Neural cell (in vitro differentiated cells): ENCODE results near the gene TSPO. TPM values are rescaled to one million over a fixed set of nuclear protein-coding genes. Genes with fewer than 3 reads are reported as not detected.

Source experiments
- H2AFZ ChIP-seq: fragments of 200-600, 300-800 bp; sonication (generic), shearing (Covaris generic); 2 replicates; pipeline ENCODE4 v1.6.0; 2014; ENCODE audit warnings: low read depth, mild to moderate bottlenecking, antibody characterized with exemption, low read length, moderate library complexity
- H3F3A ChIP-seq: fragments of 200-600 bp; shearing (Covaris generic); 2 replicates; pipeline ENCODE4 v1.6.1; 2016; ENCODE audit warnings: mild to moderate bottlenecking, moderate library complexity, mixed read lengths, antibody characterized with exemption, low read length; ENCODE audit not compliant: insufficient read depth, poor library complexity, severe bottlenecking
- H3K27ac ChIP-seq: fragments of 200-600, 300-800 bp; sonication (generic), shearing (Covaris generic); 2 replicates; pipeline ENCODE4 v1.5.1; 2014; ENCODE audit warnings: mild to moderate bottlenecking, low read length, moderate library complexity
- H3K27me3 ChIP-seq: fragments of 300-800, 200-600 bp; sonication (generic), shearing (Covaris generic); 2 replicates; pipeline ENCODE4 v1.6.0; 2014; ENCODE audit warnings: mild to moderate bottlenecking, low read depth, low read length, moderate library complexity; ENCODE audit not compliant: insufficient read depth
- H3K36me3 ChIP-seq: fragments of 300-800, 200-600 bp; sonication (generic), shearing (Covaris generic); 2 replicates; pipeline ENCODE4 v1.5.1; 2014; ENCODE audit warnings: mild to moderate bottlenecking, antibody characterized with exemption, low read length, moderate library complexity; ENCODE audit not compliant: insufficient read depth
- H3K4me2 ChIP-seq: fragments of 300-800, 200-600 bp; sonication (generic), shearing (Covaris generic); 2 replicates; pipeline ENCODE4 v1.6.0; 2014; ENCODE audit warnings: mild to moderate bottlenecking, low read length
- H3K4me3 ChIP-seq: fragments of 300-800, 200-600 bp; sonication (generic), shearing (Covaris generic); 2 replicates; pipeline ENCODE4 v1.5.1; 2014; ENCODE audit warnings: mild to moderate bottlenecking, low read length, moderate library complexity
- H3K79me2 ChIP-seq: fragments of 200-600 bp; shearing (Covaris generic); replicated peaks from 2 replicates; pipeline ENCODE4 v1.6.0; 2014; ENCODE audit warnings: mild to moderate bottlenecking, low read length, moderate library complexity; ENCODE audit not compliant: insufficient read depth
- H3K9ac ChIP-seq: fragments of 300-800, 200-600 bp; sonication (generic), shearing (Covaris generic); 2 replicates; pipeline ENCODE4 v1.6.1; 2016; ENCODE audit warnings: mild to moderate bottlenecking, low read length, mixed read lengths
- H3K9me2 ChIP-seq: fragments of 200-600 bp; shearing (Covaris generic); 2 replicates; pipeline ENCODE4 v1.6.1; 2016; ENCODE audit warnings: mild to moderate bottlenecking, low read length, mixed read lengths; ENCODE audit not compliant: insufficient read depth
- H3K9me3 ChIP-seq: fragments of 200-600, 300-800 bp; sonication (generic), shearing (Covaris generic); 2 replicates; pipeline ENCODE4 v1.6.1; 2016; ENCODE audit warnings: mild to moderate bottlenecking, mixed run types, low read length, moderate library complexity, mixed read lengths
- H4K20me1 ChIP-seq: fragments of 200-600 bp; shearing (Covaris generic); 2 replicates; pipeline ENCODE4 v1.6.1; 2016; ENCODE audit warnings: mild to moderate bottlenecking, mixed run types; ENCODE audit not compliant: insufficient read depth
- EP300 ChIP-seq: fragments of 450-650 bp; conservative IDR thresholded peaks from 2 replicates; pipeline ENCODE4 v1.6.1; 2014; ENCODE audit warnings: antibody characterized with exemption, mild to moderate bottlenecking, moderate library complexity; ENCODE audit not compliant: poor library complexity, severe bottlenecking
- EZH2 ChIP-seq: fragments of 200-600, 300-800 bp; shearing (Covaris generic), sonication (generic); IDR thresholded peaks from 2 replicates; pipeline ENCODE4 v1.6.1; 2014; ENCODE audit warnings: antibody characterized with exemption, low read length, borderline replicate concordance, mild to moderate bottlenecking; ENCODE audit not compliant: insufficient read depth, poor library complexity, severe bottlenecking
- MXI1 ChIP-seq: fragments of 450-650 bp; conservative IDR thresholded peaks from 2 replicates; pipeline ENCODE4 v1.6.1; 2014; ENCODE audit warnings: antibody characterized with exemption, mild to moderate bottlenecking; ENCODE audit not compliant: poor library complexity, severe bottlenecking
- POLR2AphosphoS5 ChIP-seq: IDR thresholded peaks from 2 replicates; pipeline ENCODE4 v1.6.1; 2012
- RAD21 ChIP-seq: fragments of 450-650 bp; conservative IDR thresholded peaks from 2 replicates; pipeline ENCODE4 v1.6.1; 2014; ENCODE audit warnings: antibody characterized with exemption, mild to moderate bottlenecking, moderate library complexity
- SMC3 ChIP-seq: fragments of 450-650 bp; conservative IDR thresholded peaks from 2 replicates; pipeline ENCODE4 v1.6.1; 2014; ENCODE audit warnings: antibody characterized with exemption, mild to moderate bottlenecking, moderate library complexity; ENCODE audit not compliant: poor library complexity
- TAF1 ChIP-seq: IDR thresholded peaks from 2 replicates; pipeline ENCODE4 v1.6.1; 2012; ENCODE audit warnings: low read depth
- polyA plus RNA-seq: library from polyadenylated mRNA; depleted of rRNA; stranded (reverse); fragments of >200 nt; gene quantifications from 2 replicates; pipeline ENCODE4 v1.2.3, GENCODE V29; 2014
- TF ChIP-seq, protein P1 (sequence below): IDR thresholded peaks from 2 replicates; pipeline ENCODE4 v1.6.1; 2012; ENCODE audit warnings: borderline replicate concordance
- TF ChIP-seq, protein P2 (sequence below): fragments of 450-650 bp; IDR thresholded peaks from 2 replicates; pipeline ENCODE4 v1.5.1; 2014; ENCODE audit warnings: antibody characterized with exemption, mild to moderate bottlenecking, moderate library complexity; ENCODE audit not compliant: poor library complexity, severe bottlenecking

The TSPO gene
- polyA plus RNA-seq, 1 donor from 2014 or later: not detected

DNA sequence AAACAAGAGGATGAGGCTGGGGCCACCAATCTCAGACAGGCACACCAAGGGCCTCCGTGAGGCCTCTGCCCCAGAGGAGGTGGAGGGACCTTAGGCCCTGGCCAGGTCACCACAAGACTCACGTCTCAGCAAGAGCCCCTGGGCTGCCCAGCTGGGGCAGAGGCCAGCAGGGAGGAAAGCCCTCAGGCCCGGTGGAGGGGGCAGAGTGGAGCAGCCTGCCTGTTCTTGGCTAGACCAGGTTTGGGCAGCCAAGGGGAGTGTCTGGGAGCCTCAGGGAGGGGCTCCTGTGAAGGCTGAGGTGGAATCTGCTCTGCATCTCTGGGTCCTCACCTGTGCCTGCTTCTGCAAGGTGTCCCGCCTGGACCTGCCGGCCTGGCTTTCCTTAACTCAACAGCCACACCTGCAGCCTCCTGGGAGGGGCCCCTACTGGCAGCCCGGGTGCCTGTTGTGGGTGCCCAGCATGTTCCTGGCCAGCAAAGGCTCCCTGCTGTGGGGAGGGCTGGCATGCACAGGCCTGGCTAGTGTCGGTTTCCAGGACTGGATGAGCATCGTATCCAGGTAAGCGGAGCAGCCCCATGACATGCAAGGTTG is 23.7 kb downstream of the TSPO start:
- Histone ChIP-seq H2AFZ (no peak overlapping the region), H4K20me1 (no peaks in the 10 kb centered on the region), H3K36me3 (no peaks in the 10 kb centered on the region), H3F3A (no peaks in the 10 kb centered on the region), H3K4me2 (no peak overlapping the region), H3K79me2 (no peaks in the 10 kb centered on the region), H3K9me2 (no peaks in the 10 kb centered on the region), H3K9ac (no peak overlapping the region), H3K27ac (no peak overlapping the region), H3K27me3 (no peaks in the 10 kb centered on the region), H3K4me3 (no peak overlapping the region), H3K9me3 (no peaks in the 10 kb centered on the region)
- TF ChIP-seq, protein P1, sequence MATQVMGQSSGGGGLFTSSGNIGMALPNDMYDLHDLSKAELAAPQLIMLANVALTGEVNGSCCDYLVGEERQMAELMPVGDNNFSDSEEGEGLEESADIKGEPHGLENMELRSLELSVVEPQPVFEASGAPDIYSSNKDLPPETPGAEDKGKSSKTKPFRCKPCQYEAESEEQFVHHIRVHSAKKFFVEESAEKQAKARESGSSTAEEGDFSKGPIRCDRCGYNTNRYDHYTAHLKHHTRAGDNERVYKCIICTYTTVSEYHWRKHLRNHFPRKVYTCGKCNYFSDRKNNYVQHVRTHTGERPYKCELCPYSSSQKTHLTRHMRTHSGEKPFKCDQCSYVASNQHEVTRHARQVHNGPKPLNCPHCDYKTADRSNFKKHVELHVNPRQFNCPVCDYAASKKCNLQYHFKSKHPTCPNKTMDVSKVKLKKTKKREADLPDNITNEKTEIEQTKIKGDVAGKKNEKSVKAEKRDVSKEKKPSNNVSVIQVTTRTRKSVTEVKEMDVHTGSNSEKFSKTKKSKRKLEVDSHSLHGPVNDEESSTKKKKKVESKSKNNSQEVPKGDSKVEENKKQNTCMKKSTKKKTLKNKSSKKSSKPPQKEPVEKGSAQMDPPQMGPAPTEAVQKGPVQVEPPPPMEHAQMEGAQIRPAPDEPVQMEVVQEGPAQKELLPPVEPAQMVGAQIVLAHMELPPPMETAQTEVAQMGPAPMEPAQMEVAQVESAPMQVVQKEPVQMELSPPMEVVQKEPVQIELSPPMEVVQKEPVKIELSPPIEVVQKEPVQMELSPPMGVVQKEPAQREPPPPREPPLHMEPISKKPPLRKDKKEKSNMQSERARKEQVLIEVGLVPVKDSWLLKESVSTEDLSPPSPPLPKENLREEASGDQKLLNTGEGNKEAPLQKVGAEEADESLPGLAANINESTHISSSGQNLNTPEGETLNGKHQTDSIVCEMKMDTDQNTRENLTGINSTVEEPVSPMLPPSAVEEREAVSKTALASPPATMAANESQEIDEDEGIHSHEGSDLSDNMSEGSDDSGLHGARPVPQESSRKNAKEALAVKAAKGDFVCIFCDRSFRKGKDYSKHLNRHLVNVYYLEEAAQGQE: no peak
- TF ChIP-seq TAF1: no peak
- TF ChIP-seq RAD21: no peak
- TF ChIP-seq POLR2AphosphoS5: no peak
- no peak for TF ChIP-seq EP300
- no peak for TF ChIP-seq SMC3
- no peak for TF ChIP-seq MXI1
- no peak for TF ChIP-seq EZH2
- TF ChIP-seq, protein P2, sequence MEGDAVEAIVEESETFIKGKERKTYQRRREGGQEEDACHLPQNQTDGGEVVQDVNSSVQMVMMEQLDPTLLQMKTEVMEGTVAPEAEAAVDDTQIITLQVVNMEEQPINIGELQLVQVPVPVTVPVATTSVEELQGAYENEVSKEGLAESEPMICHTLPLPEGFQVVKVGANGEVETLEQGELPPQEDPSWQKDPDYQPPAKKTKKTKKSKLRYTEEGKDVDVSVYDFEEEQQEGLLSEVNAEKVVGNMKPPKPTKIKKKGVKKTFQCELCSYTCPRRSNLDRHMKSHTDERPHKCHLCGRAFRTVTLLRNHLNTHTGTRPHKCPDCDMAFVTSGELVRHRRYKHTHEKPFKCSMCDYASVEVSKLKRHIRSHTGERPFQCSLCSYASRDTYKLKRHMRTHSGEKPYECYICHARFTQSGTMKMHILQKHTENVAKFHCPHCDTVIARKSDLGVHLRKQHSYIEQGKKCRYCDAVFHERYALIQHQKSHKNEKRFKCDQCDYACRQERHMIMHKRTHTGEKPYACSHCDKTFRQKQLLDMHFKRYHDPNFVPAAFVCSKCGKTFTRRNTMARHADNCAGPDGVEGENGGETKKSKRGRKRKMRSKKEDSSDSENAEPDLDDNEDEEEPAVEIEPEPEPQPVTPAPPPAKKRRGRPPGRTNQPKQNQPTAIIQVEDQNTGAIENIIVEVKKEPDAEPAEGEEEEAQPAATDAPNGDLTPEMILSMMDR: no peak

GRCh38 chr22:43176090-43176489 is 24.7 kb downstream of the TSPO start:
- Histone ChIP-seq H3K79me2 (no peaks in the 10 kb centered on the region), H4K20me1 (no peaks in the 10 kb centered on the region), H2AFZ (no peak overlapping the region), H3K4me2 (no peak overlapping the region), H3K9ac (no peak overlapping the region), H3K4me3 (no peak overlapping the region), H3F3A (no peaks in the 10 kb centered on the region), H3K9me2 (no peaks in the 10 kb centered on the region), H3K27me3 (no peaks in the 10 kb centered on the region), H3K27ac (no peak overlapping the region), H3K9me3 (no peaks in the 10 kb centered on the region), H3K36me3 (no peaks in the 10 kb centered on the region)
- TF ChIP-seq EP300 (no peak), RAD21 (no peak), TAF1 (no peak), POLR2AphosphoS5 (no peak), SMC3 (no peak), EZH2 (no peak), MXI1 (no peak)
- TF ChIP-seq, protein P1: no peak
- TF ChIP-seq, protein P2: no peak
